Ovary (tissue), 9 donors: ENCODE measurements around the gene SELENON. TPM values are rescaled to one million over a fixed set of nuclear protein-coding genes. Genes with fewer than 3 reads are reported as not detected.

Source experiments
- DNase-seq, 5 donors: peaks; one replicate each; pipeline ENCODE4 v3.0.0-alpha.2; 2019 to 2020
- H3K27ac ChIP-seq, 2 donors: fragments of 200-600 bp; one replicate each; pipeline versions ENCODE4 v1.5.1 to v1.8.0; 2019 to 2022
- H3K27me3 ChIP-seq: fragments of 200-600 bp; one replicate; pipeline ENCODE4 v1.8.0; 2022
- H3K36me3 ChIP-seq: fragments of 200-600 bp; sonication (generic); one replicate; pipeline ENCODE4 v1.5.1; 2019
- H3K4me1 ChIP-seq: one replicate; pipeline ENCODE4 v1.8.1; 2013; ENCODE audit warnings: mild to moderate bottlenecking, moderate library complexity; ENCODE audit not compliant: insufficient read depth
- H3K4me3 ChIP-seq: fragments of 200-600 bp; sonication (generic); one replicate; pipeline ENCODE4 v1.5.1; 2017
- H3K9me3 ChIP-seq, 2 donors: fragments of 200-600 bp in 1 of 2; sonication (generic) in 1 of 2; one replicate each; pipeline versions ENCODE4 v1.5.1 to v1.8.1; 2013 to 2019; ENCODE audit warnings: mild to moderate bottlenecking in 1 of 2, moderate library complexity in 1 of 2
- CTCF ChIP-seq, 3 donors: fragments of 450-650 bp in 2 of 3; fragments of 200-600 bp in 1 of 3; IDR thresholded peaks; one replicate each; pipeline versions ENCODE4 v1.5.1 to v1.8.0; 2016 to 2022; ENCODE audit warnings: antibody characterized with exemption in 3 of 3, mild to moderate bottlenecking in 1 of 3
- EP300 ChIP-seq: sonication (generic); formaldehyde crosslinking; IDR thresholded peaks from one replicate; pipeline ENCODE4 v1.6.1; 2017; ENCODE audit warnings: antibody characterized with exemption
- POLR2A ChIP-seq: fragments of 450-650 bp; IDR thresholded peaks from one replicate; pipeline ENCODE4 v1.6.1; 2017; ENCODE audit warnings: antibody characterized with exemption, mild to moderate bottlenecking, moderate library complexity
- WGBS, 3 donors: extraction: QIAGEN DNeasy Blood & Tissue Kit in 1 of 3; methylation state at CpG; one replicate each; pipeline versions ENCODE4 v1.1.5 to v1.1.7; 2013 to 2017; 5-methylcytosine and 5-hydroxymethylcytosine counted together
- intact Hi-C, 4 donors: fragments of 100-400 bp; cut with DNase I; formaldehyde crosslinking; loops; one replicate each; pipeline versions ENCODE4 v1.11.0 to v1.15.1; 2022 to 2023
- polyA plus RNA-seq, 2 donors: library from polyadenylated mRNA; stranded (reverse); fragments of 200-250 nt in 1 of 2; fragments of 350-450 nt in 1 of 2; fragmentation: Illumina TruSeq in 1 of 2; extraction: RNeasy Lipid Tissue Mini Kit (QIAGEN cat#74804) in 1 of 2; gene quantifications; one replicate each; pipeline ENCODE4 v1.2.3, GENCODE V29; 2013 to 2014
- total RNA-seq, 7 donors: library from RNA; depleted of rRNA in 2 of 7; stranded (reverse); fragments of >200 nt in 2 of 7; fragmentation: NEBNext Ultra II Directional in 3 of 7; extraction: Animal tissue kit (Norgen Biotek cat#: 25700) in 3 of 7; gene quantifications; one replicate each; pipeline versions ENCODE4 v1.1.0 to v1.2.4, GENCODE V29; 2016 to 2023
- donor health status: DM: no; HTN: no; CAD: no; lungs with moderate emphysema.
- donor health status: DM: no; HTN: no; CAD: no.
- donor health status: Bipolar disorder and iron deficiency.
- donor health status: DM: yes; HTN: yes; CAD: no.
- donor health status: DM: no; HTN: no; CAD: no.
- donor health status: DM: yes; HTN: yes; CAD: no.

The SELENON gene
- total and polyA plus RNA-seq, 9 donors: 13.9 to 139 (median 66.3) TPM

- intact Hi-C loops: no loop called here
- Histone ChIP-seq H3K36me3 (no peaks in the 10 kb centered on the region), H3K4me1 (no peaks in the 10 kb centered on the region), H3K27ac (peak overlapping the region in 1 of 2 donors; percentile 4), H3K4me3 (no peak overlapping the region), H3K27me3 (no peaks in the 10 kb centered on the region), H3K9me3 (no peaks in the 10 kb centered on the region)
- TF ChIP-seq POLR2A: no peak
- TF ChIP-seq CTCF (IDR thresholded peaks at IDR 0.05): no peak
- no peak for TF ChIP-seq EP300
- no peak for DNase-seq
- 40 to 51% (median 42%) methylated on average over 8 of the region's 8 CpGs for WGBS, 3 donors
These were observed 34.7 kb upstream of the SELENON start for GRCh38 chr1:25765136-25765922.

- DNase-seq: no peak
- H3K36me3 ChIP-seq: no peaks in the 10 kb centered on the region
- WGBS, 3 donors: 43 to 66% (median 52%) methylated on average over 13 of the region's 13 CpGs
- no peaks in the 10 kb centered on the region for H3K9me3 ChIP-seq
- no peak overlapping the region for H3K27ac ChIP-seq
- H3K4me3 ChIP-seq: no peak overlapping the region
- intact Hi-C loops: no loop called here
- H3K4me1 ChIP-seq: no peaks in the 10 kb centered on the region
- TF ChIP-seq POLR2A (no peak), CTCF (IDR thresholded peaks at IDR 0.05) (no peak), EP300 (no peak)
- no peaks in the 10 kb centered on the region for H3K27me3 ChIP-seq
These were observed 33.9 kb upstream of the SELENON start for GRCh38 chr1:25765923-25766589.

GRCh38 chr1:25766721-25767436 is 33.1 kb upstream of the SELENON start:
- intact Hi-C loops: no loop called here
- whole genome bisulfite sequencing, 3 donors: 94 to 96% (median 95%) methylated on average over 13 of the region's 13 CpGs
- Histone ChIP-seq H3K36me3 (no peaks in the 10 kb centered on the region), H3K4me3 (no peak overlapping the region), H3K9me3 (no peaks in the 10 kb centered on the region), H3K27ac (no peak overlapping the region), H3K4me1 (no peaks in the 10 kb centered on the region), H3K27me3 (no peaks in the 10 kb centered on the region)
- DNase-seq: no peak
- TF ChIP-seq EP300 (no peak), CTCF (IDR thresholded peaks at IDR 0.05) (no peak)

GRCh38 chr1:25767437-25767770 is 32.6 kb upstream of the SELENON start:
- H3K36me3 ChIP-seq: no peaks in the 10 kb centered on the region
- intact Hi-C loops: no loop called here
- no peak for DNase-seq
- no peak overlapping the region for H3K4me3 ChIP-seq
- H3K4me1 ChIP-seq: peaks cover 2% of the 10 kb centered on the region
- no peaks in the 10 kb centered on the region for H3K27me3 ChIP-seq
- no peak overlapping the region for H3K27ac ChIP-seq
- TF ChIP-seq CTCF (IDR thresholded peaks at IDR 0.05) (no peak), POLR2A (no peak), EP300 (no peak)
- H3K9me3 ChIP-seq: no peaks in the 10 kb centered on the region
